ENCODE results near the gene SFT2D1. TPM values are rescaled to one million over a fixed set of nuclear protein-coding genes. Genes with fewer than 3 reads are reported as not detected.

SFT2D1 gene
- total RNA-seq, 2 donors from 2014 or later = 28.6 to 29.2 TPM

- DNase-seq (ENCODE audit: low spot score) = no peak
- intact Hi-C loops (cut with DNase I) = no loop called here
Measured at GRCh38 chr6:166293731-166294584, 48.4 kb downstream of the SFT2D1 start.

GRCh38 chr6:166289207-166290060 lies 52.9 kb downstream of the SFT2D1 start:
- intact Hi-C loops (cut with DNase I) = no loop called here
- DNase-seq (ENCODE audit: low spot score) = no peak

- no peak for DNase-seq (ENCODE audit: low spot score)
- intact Hi-C loops (cut with DNase I) = no loop called here
Measured at GRCh38 chr6:166286839-166287271, 55.5 kb downstream of the SFT2D1 start.

DNA sequence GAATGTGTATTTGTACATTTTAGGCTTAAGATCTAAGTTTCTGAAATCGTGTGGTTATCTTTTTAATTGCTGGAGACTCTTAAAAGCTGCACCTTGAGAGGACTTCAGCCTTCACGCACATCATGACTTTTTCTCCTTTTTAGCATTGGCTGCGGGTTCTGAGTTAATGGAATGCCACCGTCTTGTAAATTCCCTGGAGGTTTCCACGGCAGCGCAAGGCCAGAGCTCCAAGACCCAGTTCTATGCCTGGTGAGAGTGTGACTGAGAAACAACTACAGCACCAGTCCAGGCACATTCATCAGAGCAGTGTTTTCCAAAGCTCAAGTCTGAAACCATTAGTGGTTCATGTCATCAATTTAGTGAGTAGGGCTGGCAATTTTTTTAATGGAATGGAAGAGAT lies 57.1 kb downstream of the SFT2D1 start:
- intact Hi-C loops (cut with DNase I) = no loop called here
- DNase-seq (ENCODE audit: low spot score) = no peak

GRCh38 chr6:166284640-166285039 lies 57.7 kb downstream of the SFT2D1 start:
- intact Hi-C loops (cut with DNase I) = no loop called here
- DNase-seq (ENCODE audit: low spot score) = no peak

DNA sequence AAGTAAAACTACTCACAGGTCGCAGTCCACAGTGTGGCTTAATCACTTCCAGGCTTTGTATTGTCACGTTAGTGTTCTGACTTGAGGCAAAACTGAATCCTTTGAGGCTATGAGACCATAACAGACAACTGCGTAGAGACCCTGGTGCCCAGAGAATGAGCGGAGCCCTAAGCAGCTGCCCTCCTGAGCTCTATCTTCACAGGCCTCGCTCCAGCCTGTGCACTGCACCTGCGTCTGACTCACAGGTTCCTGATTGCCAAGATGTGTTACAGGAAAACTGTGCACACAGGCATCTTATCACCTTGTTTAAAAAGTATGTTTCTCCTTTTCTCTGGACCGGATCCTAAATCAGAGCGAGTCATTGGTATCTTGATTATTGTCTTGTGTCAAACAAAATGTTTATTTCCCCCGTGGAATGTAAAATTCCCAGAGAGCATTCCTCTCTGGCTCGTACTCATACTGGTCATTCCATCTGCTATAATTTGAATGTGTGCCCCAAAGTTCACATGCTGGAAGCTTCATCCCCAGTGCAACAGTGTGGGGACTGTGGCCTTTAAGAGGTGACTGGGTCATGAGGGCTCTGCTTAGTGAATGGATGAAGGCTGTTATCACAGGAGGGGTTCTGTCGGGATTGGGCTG lies 59.8 kb downstream of the SFT2D1 start:
- intact Hi-C loops (cut with DNase I) = no loop called here
- DNase-seq (ENCODE audit: low spot score) = no peak

GRCh38 chr6:166281104-166281503 lies 61.2 kb downstream of the SFT2D1 start:
- DNase-seq (ENCODE audit: low spot score) = no peak

DNA sequence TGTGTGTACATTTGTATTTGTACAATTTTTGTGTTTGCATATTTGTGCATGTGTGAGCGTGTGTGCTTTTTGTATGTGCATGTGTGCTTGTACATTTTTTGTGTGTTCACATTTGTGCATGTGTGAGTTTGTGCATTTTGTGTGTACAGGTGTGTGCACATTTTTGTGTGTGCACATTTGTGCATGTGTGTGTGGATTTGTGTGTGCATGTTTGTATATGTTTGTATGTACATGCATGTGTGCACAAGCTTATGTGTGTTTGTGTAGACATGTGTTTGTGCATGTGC lies 63.0 kb downstream of the SFT2D1 start:
- intact Hi-C loops (cut with DNase I) = loop anchor here in 1 of 2 donors (5.0 kb wide), 1 partner anchor 118 kb away; no protein-coding TSS in a partner anchor
- DNase-seq (ENCODE audit: low spot score) = no peak

More at GRCh38 chr6:166281104-166281503, 61.2 kb downstream of the SFT2D1 start:
- intact Hi-C loops (cut with DNase I) = no loop called here

DNA sequence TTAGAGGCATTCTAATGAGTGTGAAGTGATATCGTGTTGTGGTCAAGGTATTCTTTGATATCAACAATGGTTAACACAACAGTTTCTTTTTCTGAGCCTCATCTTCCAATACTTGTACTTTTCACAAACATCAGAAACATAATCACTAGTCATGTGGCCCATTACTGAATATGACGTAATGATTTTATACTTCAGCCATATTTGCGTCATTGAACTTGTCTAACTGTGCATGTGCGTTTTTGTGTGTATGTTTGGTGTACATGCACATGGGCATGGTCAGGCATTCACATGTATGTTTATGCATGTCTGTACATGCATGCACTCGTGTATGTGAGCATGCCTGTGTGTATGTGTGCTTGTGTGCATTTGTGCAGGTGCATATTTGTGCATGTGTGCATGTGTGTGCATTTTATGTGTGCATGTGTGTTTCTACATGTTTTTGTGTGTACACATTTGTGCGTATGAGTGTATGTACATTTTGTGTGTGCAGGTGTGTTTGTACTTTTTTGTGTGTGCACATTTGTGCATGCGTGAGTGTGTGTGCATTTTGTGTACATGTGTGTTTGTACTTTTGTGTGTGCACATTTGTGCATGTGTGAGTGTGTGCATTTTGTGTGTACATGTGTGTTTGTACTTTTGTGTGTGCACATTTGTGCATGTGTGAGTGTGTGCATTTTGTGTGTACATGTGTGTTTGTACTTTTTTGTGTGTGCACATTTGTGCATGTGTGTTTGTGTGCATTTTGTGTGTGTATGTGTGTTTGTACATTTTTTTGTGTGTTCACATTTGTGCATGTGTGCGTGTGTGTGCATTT lies 63.6 kb downstream of the SFT2D1 start:
- intact Hi-C loops (cut with DNase I) = loop anchor here in 1 of 2 donors (5.0 kb wide), 1 partner anchor 119 kb away; no protein-coding TSS in a partner anchor
- no peak for DNase-seq (ENCODE audit: low spot score)

DNA sequence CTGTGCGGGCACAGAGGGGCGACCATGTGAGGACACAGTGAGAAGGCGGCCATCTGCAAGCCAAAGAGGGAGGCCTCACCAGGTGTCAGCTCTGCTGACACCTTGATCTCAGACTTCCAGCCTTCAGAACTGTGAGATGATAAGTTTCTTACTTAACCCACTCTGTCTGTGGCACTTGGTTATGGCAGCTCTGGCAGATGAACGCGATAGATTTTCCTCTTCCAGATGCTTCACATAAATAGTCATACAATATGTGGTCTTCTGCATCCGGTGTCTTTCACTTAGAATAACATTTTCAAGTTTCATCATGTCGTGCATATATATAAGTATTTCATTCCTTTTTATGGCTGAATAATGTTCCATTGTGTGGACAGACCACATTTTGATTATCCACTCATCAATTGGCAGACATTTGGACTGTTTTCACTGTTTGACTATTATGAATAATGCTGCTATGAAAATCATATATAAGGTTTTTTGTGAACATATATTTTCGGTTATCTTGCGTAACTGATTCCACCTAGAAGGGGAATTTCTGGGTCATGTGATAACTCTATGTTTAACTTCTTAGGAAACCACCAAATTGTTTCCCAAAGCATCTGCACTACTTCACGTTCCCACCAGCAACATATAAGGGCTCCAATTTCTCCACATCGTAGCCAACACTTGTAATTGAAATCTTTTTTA lies 64.3 kb downstream of the SFT2D1 start:
- intact Hi-C loops (cut with DNase I) = loop anchor here in 1 of 2 donors (5.0 kb wide), 1 partner anchor 119 kb away; no protein-coding TSS in a partner anchor
- no peak for DNase-seq (ENCODE audit: low spot score)

- intact Hi-C loops (cut with DNase I) = loop anchor here in 1 of 2 donors (5.0 kb wide), 1 partner anchor 120 kb away; no protein-coding TSS in a partner anchor
Measured at GRCh38 chr6:166277018-166277417, 65.3 kb downstream of the SFT2D1 start.

GRCh38 chr6:166275714-166276166 lies 66.6 kb downstream of the SFT2D1 start:
- intact Hi-C loops (cut with DNase I) = loop anchor here in 1 of 2 donors (5.0 kb wide), 1 partner anchor 122 kb away; no protein-coding TSS in a partner anchor
- DNase-seq (ENCODE audit: low spot score) = peak; percentile 91

More at GRCh38 chr6:166277018-166277417, 65.3 kb downstream of the SFT2D1 start:
- DNase-seq (ENCODE audit: low spot score) = no peak

DNA sequence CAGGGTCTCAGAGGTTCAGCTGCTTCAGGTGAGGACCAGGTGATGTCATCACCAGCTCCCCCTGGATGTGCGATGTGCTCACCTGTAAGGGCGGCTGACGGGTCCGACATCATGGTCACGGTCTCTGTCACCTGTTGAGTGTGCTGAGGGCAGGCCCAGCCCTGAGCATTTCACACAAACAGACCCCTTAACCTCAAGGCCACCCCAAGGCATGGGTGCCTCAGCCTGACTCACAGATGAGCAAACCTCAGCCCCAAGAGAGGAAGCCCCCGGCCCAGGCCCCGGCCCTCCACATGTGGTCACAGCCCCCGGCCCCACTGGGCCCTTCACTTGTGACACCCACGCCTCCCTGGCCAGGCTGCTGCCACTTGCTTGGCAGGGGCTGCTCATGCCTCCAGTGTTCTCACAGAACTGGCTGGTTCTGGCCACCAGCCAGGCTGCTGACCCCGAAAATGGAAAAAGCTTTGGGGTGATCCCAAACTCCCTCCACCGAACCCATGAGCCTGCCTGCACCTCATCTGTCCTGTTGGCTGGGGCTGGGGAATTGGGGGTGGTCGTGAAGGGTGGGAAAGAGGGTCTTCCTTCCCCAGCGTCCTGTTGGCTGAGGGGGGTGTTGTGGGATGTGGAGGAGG lies 67.5 kb downstream of the SFT2D1 start:
- intact Hi-C loops (cut with DNase I) = loop anchor here in 1 of 2 donors (5.0 kb wide), 1 partner anchor 122 kb away; no protein-coding TSS in a partner anchor
- no peak for DNase-seq (ENCODE audit: low spot score)

DNA sequence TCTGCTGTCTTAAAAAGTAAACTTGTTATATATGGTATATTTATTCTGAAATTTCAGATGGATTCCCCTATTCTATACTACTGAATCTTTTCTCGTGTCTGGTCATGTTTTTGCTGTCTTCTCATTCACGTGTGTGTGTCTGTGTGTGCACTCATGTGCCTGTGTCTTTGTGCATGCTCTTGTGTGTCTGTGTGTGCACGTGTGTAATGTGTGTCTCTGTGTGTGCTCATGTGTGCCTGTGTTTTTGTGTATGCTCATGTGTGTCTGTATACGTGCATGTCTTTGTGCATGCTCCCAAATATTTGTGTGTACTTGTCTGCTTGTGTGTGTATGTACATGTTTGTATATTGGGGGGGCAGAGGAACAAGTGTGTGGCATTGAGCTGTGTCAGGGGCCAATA lies 68.2 kb downstream of the SFT2D1 start:
- intact Hi-C loops (cut with DNase I) = no loop called here

DNA sequence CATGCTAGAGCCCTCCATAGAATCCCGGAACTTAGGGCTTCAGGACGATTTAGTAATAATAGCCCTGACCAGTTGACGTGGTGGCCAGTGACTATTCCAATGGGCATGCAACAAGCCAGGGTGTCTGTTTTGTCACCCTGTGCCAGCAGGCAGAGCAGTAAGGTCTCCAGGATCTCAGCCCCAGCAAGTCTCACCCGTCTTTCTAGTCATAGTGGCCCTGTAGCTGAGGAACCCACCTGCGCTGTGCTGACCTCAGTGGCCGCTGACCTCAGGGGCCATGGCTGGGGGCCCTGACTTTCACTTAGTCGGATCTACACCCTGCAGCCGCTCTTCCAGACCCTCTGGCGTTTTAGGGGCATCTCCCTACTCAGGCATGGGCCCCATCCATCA lies 71.0 kb downstream of the SFT2D1 start:
- DNase-seq (ENCODE audit: low spot score) = no peak
- intact Hi-C loops (cut with DNase I) = no loop called here

More for the DNA sequence above, 68.2 kb downstream of the SFT2D1 start:
- no peak for DNase-seq (ENCODE audit: low spot score)

DNA sequence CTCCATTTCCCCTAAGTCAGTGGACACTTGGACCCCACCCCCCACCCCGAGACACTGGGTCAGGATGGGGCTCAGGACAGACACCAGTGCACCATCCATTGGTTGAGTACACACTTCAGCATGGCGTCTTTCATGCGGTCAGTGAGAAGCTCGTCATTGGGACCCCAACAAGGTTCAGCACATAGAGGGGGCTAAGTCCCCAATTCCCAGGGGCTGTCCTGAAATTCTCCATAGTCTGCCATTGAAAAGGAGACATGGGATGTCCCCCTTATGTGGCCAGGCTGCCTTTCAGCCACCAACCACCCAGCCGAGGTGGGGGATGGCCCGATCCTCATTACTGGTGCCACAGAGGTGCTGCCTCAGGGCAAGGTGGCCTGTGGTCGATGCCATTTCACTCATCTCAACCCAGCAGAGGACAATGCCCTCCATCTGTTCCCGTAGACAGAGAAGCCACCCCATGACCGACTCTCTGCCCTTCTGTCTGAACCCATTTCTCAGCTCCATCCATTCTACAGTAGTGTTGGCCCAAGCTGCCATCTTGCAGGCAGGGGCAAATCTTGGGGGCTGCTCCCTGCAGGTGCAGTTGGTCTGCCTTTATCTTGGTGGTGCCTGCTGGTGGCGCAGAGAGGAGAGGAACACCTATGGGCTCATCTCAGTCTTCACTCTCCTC lies 71.5 kb downstream of the SFT2D1 start:
- intact Hi-C loops (cut with DNase I) = no loop called here

More for the DNA sequence above, 71.5 kb downstream of the SFT2D1 start:
- no peak for DNase-seq (ENCODE audit: low spot score)
